SW 1271 (cell line): ENCODE results near the gene UNC13D.
A peak's percentile ranks its signal among the peaks of the same experiment; 100 is the strongest.
"Not testable (repeated sequence)": the region's sequence is repeated elsewhere in the genome, so short reads cannot be mapped to it uniquely, and the experiment has no call there.

Experiments used
- DNase-seq, 2 experiments: peaks; one replicate each; lab custom pipeline; 2025; lab: John Stamatoyannopoulos, UW

UNC13D gene

DNA sequence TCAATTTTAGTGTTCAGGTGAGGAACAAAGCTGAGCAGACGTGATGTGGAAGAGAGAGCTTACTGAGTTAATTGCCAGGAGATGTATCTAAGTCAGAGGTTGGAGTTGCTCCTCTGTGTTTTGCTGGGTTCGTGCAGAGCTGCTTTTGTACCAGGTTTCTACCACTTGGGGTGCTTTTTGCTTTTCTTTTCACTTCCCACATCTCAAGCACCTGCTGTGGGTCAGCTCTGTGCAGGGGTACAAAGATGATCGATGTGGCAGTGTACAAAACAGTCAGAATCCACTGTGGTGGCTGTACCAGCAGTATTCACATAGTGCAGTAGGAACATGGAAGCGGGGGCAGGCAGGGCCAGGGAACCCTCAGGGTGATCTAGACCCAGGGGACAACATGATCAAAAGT, 44.8 kb downstream of the UNC13D start:
- DNase-seq = no peak

DNA sequence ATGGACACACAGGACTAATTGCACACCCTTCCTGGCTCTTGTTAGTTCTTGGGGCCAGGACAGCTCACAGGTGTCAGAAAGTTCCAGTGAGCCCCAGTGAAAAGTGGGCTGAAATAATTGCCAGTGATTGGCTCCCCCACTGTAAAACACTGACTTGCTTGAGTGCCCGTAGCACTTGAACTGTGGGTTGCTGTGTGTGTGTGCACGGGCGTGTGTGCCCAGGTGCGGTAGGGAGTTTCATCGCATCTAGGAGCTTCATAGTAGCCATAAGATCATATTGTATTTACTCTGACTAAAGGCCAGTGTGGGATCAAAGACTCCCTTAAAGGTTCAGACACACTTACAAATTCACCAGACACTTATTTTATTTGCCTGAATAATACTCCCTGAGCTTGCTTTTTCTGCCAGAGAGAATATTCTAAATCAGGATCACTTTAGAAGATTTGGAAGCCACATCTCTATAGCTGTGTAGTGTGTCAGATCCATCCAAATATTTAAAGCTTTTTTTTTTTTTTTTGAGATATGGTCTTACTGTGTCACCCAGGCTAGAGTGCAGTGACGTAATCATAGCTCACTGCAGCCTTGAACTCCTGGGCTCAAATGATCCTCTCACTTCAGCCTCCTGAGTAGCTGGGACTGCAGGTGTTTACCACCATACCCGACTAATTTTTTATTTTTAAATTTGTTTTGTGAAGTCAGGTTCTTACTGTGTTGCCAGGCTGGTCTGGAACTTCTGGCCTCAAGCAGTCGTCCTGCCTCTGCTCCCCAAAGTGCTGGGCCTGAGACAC, 48.2 kb downstream of the UNC13D start:
- DNase-seq = no peak

DNA sequence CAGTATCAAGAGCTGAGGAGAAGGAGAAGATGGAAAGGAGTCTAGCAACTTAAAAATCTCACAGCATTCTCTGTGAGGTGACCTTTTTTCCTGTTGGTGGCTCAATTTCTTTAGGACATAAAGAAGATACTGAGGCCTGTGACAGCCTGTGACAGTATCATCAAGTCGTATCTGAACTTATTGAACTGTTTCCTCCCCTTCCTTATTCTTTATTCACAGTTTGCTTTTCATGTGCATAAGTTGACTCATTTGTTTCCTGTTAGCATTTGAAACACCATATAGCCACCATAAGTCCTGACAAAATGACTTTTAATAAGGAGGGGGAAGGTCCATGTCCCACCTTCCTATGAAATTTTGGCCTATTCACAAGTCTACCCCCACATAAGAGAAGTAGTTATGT, 50.7 kb downstream of the UNC13D start:
- no peak for DNase-seq

DNA sequence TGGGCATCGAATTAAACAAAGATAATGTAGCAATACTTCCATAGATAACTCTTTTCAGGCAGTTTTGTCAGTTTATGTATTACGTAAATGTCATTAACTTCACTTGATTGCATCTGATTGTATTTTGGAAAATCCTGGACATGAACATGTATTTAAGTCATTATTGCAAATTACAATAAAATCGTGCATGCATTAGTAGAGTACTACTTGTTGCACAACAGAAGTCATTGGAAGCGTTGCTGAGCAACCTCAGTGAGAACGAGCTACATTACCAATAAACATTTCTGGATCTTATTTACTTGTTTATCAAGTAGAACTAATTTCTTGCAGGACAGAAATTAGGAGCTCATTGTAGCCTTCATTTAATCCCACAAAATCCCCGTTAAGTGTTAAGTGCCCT, 53.0 kb downstream of the UNC13D start:
- DNase-seq = no peak

DNA sequence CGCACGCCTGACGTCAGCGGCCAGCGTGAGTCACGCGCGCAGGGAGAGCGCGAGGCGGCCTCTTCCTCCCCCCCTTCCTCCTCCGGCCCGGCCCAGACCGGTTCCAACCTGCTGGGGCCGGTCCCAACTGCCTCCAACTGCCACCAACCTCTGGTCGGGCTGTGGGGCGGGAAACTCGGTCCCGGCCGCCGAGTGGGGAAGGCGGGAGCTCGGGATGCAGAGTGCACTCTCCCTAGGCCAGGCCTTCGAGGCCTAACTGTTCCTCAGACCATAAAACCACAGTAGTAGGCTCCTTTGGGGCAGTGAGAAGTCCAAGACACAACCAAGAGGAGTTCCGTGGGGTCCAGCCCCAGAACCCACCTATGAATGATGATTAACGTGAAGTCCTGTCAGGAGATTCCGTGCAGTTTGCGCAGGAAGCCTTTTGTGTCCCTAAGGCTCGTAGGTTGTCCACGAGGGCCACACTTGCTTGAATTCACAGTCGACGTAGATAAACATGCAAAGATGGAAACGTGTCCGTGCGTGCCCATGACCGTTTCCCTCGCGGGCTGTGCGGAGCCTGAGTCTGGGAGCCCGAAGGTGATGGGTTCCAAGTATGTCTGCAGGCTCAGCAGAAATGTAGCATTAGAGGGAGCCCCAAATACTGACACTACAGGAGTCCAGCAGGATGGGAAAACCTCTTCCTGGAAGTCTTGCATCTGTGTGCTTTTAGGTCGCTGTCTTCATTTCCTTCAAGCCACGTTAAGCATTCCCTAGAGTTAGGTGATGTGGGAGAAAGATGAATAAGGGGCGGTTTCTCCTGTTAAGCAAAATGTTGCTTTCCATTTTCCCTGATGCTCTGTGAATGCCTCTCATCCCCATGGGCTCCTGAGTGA, 59.0 kb downstream of the UNC13D start:
- DNase-seq = peak; percentile 82 to 94

DNA sequence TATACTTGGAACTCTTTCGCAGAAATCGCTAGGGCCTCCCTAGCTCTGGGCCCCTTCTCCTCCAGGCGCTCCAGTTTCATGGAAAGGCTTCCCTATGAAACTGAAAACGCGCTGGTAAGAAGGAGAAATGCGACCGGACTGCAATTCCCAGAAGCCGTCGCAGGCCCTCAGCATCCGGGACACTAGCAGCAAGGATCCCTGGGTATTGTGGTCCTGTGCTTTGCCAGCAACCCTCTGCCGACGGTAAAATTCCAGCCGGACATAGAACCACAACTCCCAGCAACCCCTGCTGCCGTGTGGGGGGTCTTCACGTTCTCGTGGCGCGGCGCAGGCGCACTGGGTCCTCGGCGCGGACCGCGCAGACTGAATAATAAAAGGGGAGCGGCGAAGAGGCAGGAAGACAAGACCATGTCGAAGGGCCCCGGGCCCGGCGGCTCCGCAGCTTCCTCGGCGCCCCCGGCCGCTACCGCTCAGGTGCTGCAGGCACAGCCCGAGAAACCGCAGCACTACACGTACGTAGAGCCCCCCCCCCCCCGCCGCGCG, 59.7 kb downstream of the UNC13D start, which contains the start of gene UNK:
UNK (plus strand) TSS at position 334 of the 543 bp plus-strand sequence; CDS start at position 409, 75 bp downstream.
- DNase-seq = peak; percentile 89 to 97

DNA sequence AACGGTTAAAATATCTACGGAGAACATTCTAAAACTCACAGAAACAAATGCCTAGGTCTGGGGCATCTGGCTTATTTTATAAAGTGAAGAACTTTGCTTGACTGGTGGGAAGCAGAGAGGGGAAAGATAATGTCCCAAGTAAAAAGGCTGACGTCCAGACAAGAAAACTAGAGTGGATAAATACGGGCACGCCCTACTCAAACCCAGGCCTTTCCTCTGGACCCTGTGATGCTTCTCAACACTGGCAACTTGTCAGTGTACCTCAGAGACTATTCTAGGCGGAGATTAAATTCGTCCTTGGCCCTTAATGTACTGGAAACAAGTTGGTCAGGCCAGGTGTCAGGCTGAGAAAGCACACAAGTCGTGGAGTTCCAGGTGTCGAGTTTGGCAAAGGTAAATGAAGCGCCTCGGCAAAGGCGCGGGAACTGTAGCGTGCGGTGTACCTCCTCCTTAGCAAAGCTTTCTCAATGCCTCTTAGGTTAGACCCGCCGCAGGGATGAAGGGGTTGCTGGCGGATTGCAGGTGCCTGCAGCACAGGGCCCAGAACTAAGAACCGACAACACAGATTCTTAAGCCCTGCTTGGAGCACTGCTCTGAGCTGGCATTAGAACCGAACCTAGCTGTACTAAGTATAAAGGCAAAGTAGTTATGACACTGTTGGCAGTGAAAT, 60.3 kb downstream of the UNC13D start:
- DNase-seq = no peak

DNA sequence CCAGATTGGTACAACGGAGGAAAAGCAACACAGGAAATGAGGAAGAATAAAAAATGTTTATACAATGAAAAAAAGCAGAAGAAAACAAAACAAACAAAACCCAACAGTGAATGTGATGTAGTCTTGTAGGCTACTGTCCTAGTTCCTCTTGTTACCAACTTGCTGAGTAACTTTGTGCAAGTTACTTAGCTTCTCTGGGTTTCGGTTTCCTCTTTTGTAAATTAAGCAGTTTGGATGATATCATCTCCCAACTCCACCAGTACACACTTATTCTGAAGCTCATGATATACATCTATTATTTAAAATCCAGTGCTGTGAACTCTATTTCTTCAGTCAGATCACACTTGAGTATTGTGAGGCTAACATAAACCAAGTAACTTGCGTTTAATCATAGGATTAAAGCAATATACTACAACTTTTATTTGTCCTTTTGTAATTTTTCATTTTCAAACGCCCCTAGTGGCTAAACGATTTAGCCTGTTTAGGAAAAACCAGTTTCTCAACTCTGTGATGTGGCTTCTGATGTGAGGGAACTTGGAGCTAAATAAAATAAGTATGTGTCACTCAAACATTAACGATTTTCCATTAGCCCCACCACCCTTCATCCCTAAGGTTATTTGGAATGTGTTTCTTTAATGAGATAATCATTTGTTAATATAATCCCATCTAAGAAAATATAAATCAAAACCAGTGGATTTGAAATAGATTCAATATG, 61.0 kb downstream of the UNC13D start:
- DNase-seq = peak in 1 of 2 experiments; percentile 54

DNA sequence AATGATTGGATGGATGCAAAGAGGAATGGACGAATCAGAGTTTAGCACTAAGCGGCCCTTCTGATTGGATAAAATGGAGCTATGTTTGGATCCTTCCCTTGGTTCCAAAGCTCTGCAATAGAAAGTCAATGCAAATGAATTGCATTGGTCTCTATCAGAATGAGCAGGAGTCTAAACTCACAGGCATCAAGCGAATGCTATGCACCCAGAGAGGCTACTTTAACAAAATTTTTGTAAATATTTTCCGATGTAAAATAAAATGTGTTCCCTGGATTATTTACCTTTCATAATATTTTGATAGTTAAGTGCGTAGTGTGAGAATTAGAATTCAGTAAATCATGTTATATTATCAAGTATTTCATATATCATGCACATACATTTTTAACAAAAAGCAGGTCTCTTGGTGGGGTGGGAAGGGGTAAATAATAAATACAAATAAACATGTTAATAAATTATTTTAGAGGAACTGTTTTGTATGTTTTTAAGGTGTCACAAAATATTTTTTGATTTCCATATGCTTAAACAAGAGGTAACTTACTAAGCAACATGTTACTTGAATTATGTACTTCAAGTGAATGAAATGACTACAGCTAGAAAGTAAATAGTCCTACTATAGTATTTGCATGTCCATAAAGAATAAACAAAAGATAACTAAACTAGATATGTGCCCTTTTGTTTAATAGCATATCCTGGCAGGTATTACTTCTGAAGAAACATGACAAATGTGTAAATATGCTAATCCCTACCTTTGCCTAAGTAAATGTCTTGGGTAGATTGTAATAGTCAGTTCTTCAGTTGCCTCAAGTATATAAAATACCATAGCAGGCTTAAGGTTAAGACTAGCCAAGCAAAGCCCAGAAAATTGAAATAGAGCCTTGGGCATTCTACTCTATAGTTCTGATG, 64.0 kb downstream of the UNC13D start:
- no peak for DNase-seq

DNA sequence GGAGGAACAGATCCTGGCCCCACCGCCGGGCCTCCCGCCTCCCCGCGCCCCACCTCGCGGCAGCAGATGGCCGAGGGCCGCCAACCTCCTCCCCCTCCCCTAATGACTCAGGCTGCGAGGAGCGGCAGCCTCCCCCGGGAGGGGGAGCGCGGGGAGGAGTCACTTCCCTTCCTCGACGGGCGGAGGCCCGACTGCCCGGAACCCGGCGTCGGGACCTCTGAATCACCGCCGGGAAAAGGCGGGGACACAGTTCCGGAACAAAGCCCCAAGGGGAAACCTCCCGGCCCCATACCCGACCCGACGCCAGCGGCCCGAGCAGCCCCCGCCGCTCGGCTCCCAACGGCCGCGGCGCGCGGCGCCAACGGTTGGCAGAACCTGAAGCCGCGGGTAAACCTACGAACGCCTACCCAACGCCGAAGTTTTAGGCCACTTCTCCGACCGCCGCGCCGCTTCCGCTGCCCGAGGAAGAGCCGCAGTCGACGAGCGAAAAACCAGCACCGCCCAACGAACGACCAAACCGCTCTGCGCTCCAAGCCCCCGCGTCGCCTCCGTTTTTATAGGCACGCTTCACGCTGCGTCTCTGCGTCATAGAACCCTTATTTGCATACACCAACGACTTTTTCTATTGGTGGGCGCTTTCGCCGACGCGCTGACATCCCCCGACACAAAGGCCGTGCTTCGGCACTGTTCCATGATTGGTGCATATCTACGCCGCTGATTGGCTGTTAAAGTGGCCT, 64.8 kb downstream of the UNC13D start:
- DNase-seq = peak; percentile 97 to 99

DNA sequence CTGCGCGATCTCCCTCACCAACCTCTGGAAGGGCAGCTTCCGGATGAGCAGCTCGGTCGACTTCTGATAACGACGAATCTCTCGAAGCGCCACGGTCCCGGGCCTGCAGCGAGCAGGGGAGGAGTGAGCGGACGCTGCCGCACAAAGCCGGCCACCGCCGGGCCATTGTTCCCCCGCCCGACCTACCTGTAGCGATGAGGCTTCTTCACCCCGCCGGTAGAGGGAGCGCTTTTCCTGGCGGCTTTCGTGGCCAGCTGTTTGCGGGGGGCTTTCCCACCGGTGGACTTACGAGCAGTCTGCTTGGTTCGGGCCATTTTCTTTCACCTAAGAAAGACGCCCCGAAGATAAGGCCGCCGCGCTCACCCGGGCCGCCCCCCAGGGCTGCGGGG, 65.3 kb downstream of the UNC13D start:
- DNase-seq = peak in 1 of 2 experiments; percentile 73

DNA sequence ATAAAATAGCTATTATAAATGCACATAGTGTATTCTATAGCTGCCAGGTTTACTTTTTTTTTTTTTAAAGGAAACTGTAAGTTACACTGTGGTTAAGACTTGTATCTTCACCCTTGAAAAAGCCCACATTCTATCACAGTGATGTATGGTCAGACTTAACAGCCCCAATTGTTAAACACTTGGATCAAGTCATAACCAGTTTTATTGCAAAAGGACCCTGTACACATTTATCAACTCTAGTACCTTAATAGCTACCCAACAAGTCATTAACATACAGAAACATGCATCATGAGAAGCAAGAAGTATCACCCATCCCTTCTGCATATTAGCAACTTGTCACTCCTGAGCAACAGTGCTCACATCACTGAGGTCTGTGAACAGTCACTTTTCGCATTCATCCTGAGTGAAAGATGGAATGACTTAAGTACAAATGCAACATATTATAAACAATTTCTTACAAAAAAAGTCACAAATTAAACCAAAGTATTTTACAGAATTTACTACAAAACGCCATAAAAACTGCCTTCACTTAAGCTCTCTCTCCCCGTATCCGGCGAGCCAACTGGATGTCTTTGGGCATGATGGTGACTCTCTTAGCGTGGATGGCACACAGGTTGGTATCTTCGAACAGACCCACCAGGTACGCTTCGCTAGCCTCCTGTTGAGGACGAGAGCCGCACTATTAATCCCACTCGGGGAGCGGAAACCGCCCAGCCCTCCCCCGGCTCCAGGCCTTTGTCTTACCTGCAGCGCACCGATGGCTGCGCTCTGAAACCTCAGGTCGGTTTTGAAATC, 65.9 kb downstream of the UNC13D start:
- DNase-seq = not testable (repeated sequence)

DNA sequence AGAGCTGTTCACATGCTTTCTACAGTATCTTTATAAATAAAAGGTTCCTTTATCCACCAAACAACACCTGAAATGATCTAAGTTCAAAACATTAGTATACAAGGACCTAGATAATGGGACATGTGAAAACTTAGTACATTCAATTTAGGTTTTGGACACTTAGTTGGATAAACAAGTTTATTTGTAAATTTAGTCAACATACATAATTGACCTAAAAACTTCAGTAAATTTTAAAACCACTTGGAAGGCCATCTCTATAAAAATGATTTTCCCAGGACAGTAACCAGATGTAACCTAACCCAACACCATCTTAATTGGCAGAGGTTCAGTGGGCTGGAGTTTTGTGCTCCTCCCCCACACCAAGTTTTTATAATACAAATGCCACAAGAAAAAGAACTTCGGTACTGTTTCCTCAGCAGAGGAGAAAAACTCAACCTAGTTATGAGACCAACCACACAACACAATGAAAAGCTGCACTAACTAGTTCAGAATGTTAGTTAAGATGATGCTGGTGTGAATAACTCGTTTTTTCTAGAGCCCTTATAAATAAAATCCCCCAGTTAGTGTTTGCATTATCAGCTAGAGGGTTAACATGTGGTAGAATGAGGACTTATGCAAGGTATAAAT, 66.8 kb downstream of the UNC13D start:
- DNase-seq = no peak
